Keratinocyte (primary cell): Measurements from ENCODE around the gene GRAMD2B. TPM values are rescaled to one million over a fixed set of nuclear protein-coding genes. Genes with fewer than 3 reads are reported as not detected.

ENCODE experiments used
- DNase-seq: peaks from one replicate; pipeline ENCODE4 v3.0.0-alpha.2; 2011; ENCODE audit warnings: low read depth, missing footprints, low spot score
- FAIRE-seq: peaks from 2 replicates; lab custom pipeline; 2011; peaks lifted over from hg19 to GRCh38; lab: Jason Lieb, UNC
- H2AFZ ChIP-seq: 2 replicates; pipeline ENCODE4 v1.6.0; 2012; ENCODE audit warnings: low read length, control low read depth, inconsistent platforms; ENCODE audit not compliant: control insufficient read depth
- H3K27ac ChIP-seq: 2 replicates; pipeline ENCODE4 v1.5.1; 2011; ENCODE audit warnings: low read length; ENCODE audit not compliant: control insufficient read depth, insufficient read depth
- H3K27me3 ChIP-seq: 3 replicates; pipeline ENCODE4 v1.6.0; 2011; ENCODE audit warnings: low read length; ENCODE audit not compliant: control insufficient read depth, insufficient read depth; ENCODE audit errors: extremely low read depth
- H3K36me3 ChIP-seq, 2 experiments: 2 replicates in 1 of 2; 3 replicates in 1 of 2; pipeline ENCODE4 v1.5.1; 2011; ENCODE audit warnings: low read length in 2 of 2, mild to moderate bottlenecking in 1 of 2; ENCODE audit not compliant: control insufficient read depth in 2 of 2, insufficient read depth in 2 of 2; ENCODE audit errors: extremely low read depth in 1 of 2
- H3K4me1 ChIP-seq: 3 replicates; pipeline ENCODE4 v1.5.1; 2011; ENCODE audit warnings: low read length; ENCODE audit not compliant: control insufficient read depth, insufficient read depth; ENCODE audit errors: extremely low read depth
- H3K4me2 ChIP-seq: 3 replicates; pipeline ENCODE4 v1.6.0; 2011; ENCODE audit warnings: low read depth, low read length; ENCODE audit not compliant: control insufficient read depth, insufficient read depth; ENCODE audit errors: extremely low read depth
- H3K4me3 ChIP-seq, 3 experiments: fragments of 200-600 bp in 1 of 3; sonication (generic) in 1 of 3; 2 replicates in 2 of 3; 3 replicates in 1 of 3; pipeline ENCODE4 v1.5.1; 2011 to 2016; ENCODE audit warnings: low read length in 3 of 3, mild to moderate bottlenecking in 3 of 3, control low read depth in 2 of 3, inconsistent platforms in 1 of 3, low read depth in 1 of 3, mixed read lengths in 1 of 3, mixed run types in 1 of 3, moderate library complexity in 1 of 3; ENCODE audit not compliant: control insufficient read depth in 2 of 3, insufficient read depth in 2 of 3; ENCODE audit errors: extremely low read depth in 1 of 3
- H3K79me2 ChIP-seq: 2 replicates; pipeline ENCODE4 v1.6.0; 2012; ENCODE audit warnings: low read length; ENCODE audit not compliant: control insufficient read depth, insufficient read depth
- H3K9ac ChIP-seq: 3 replicates; pipeline ENCODE4 v1.6.0; 2011; ENCODE audit warnings: low read length; ENCODE audit not compliant: control insufficient read depth, insufficient read depth; ENCODE audit errors: extremely low read depth
- H3K9me1 ChIP-seq: 3 replicates; pipeline ENCODE4 v1.6.0; 2011; ENCODE audit warnings: low read length; ENCODE audit not compliant: control insufficient read depth, insufficient read depth; ENCODE audit errors: extremely low read depth
- H3K9me3 ChIP-seq: 2 replicates; pipeline ENCODE4 v1.5.1; 2012; ENCODE audit warnings: low read depth, low read length; ENCODE audit not compliant: control insufficient read depth
- H4K20me1 ChIP-seq: 3 replicates; pipeline ENCODE4 v1.6.0; 2011; ENCODE audit warnings: low read length; ENCODE audit not compliant: control insufficient read depth, insufficient read depth; ENCODE audit errors: extremely low read depth
- CTCF ChIP-seq, 3 experiments: IDR thresholded peaks in 1 of 3; conservative IDR thresholded peaks in 1 of 3; optimal IDR thresholded peaks in 1 of 3; 2 replicates in 2 of 3; 3 replicates in 1 of 3; pipeline versions ENCODE3 to v1.5.1; 2011; ENCODE audit warnings: low read length in 3 of 3, mild to moderate bottlenecking in 3 of 3, moderate library complexity in 2 of 3, control low read depth in 1 of 3, inconsistent platforms in 1 of 3; ENCODE audit not compliant: insufficient read depth in 2 of 3; ENCODE audit errors: extremely low read depth in 1 of 3
- EZH2 ChIP-seq: IDR thresholded peaks from one replicate; pipeline ENCODE4 v1.6.1; 2012; ENCODE audit warnings: inconsistent platforms, mild to moderate bottlenecking, low read length, moderate library complexity
- dilution Hi-C: fragments of 300-500 bp; cut with MboI; formaldehyde crosslinking; loops from one replicate; pipeline ENCODE4 v1.7.0; 2020; ENCODE audit warnings: low sequenced_read_pairs; ENCODE audit not compliant: extremely low pct_ligation_motif_present
- polyA plus RNA-seq, 5 experiments: library from polyadenylated mRNA; depleted of rRNA in 3 of 5; stranded (reverse) in 3 of 5; stranded (forward) in 1 of 5; unstranded in 1 of 5; fragments of >200 nt; gene quantifications; 1 replicate in 1 of 5; 2 replicates in 3 of 5; 3 replicates in 1 of 5; pipeline versions ENCODE4 v1.2.1 to v1.2.3, GENCODE V29; 2011 to 2012; ENCODE audit warnings: missing spikeins in 2 of 5, low read depth in 1 of 5, low replicate concordance in 1 of 5

Gene GRAMD2B
- polyA plus RNA-seq, 1 donor (not counting 4 experiments of a cell fraction or from before 2014, with no cell fraction given), result 45.9 TPM

- no peaks in the 10 kb centered on the region for H3K9me3 ChIP-seq
- peaks cover 6 to 13% of the 10 kb centered on the region in 2 experiments for H3K36me3 ChIP-seq
- H3K27me3 ChIP-seq, result no peaks in the 10 kb centered on the region
- H3K4me1 ChIP-seq, result peaks cover 5% of the 10 kb centered on the region
- no peak for DNase-seq
- no peak overlapping the region for H2AFZ ChIP-seq
- dilution Hi-C loops, result no loop called here
- no peaks in the 10 kb centered on the region for H4K20me1 ChIP-seq
- TF ChIP-seq CTCF (optimal IDR thresholded peaks at IDR 0.05 in 1 of 3, IDR thresholded peaks at IDR 0.05 in 1 of 3, conservative IDR thresholded peaks at IDR 0.05 in 1 of 3; ENCODE audit: extremely low read depth in 1 of 3, insufficient read depth in 2 of 3, low read length in 3 of 3) (no peak), EZH2 (no peak)
- H3K27ac ChIP-seq, result no peak overlapping the region
- H3K4me3 ChIP-seq, result no peak overlapping the region
- no peak overlapping the region for H3K9ac ChIP-seq
- FAIRE-seq, result no peak
- H3K79me2 ChIP-seq, result peaks cover 32% of the 10 kb centered on the region
- H3K9me1 ChIP-seq, result no peaks in the 10 kb centered on the region
- H3K4me2 ChIP-seq, result no peak overlapping the region
These were observed 37.2 kb downstream of the GRAMD2B start for GRCh38 chr5:126460459-126460858.

GRCh38 chr5:126460977-126461376 is 37.8 kb downstream of the GRAMD2B start:
- H3K27ac ChIP-seq, result peak overlapping the region; percentile 18

More at GRCh38 chr5:126460977-126461376, 37.8 kb downstream of the GRAMD2B start:
- Histone ChIP-seq H2AFZ (no peak overlapping the region), H3K9me3 (no peaks in the 10 kb centered on the region), H3K9ac (no peak overlapping the region), H4K20me1 (no peaks in the 10 kb centered on the region), H3K4me1 (peaks cover 4% of the 10 kb centered on the region), H3K36me3 (peaks cover 9 to 15% of the 10 kb centered on the region in 2 experiments), H3K4me3 (no peak overlapping the region), H3K9me1 (no peaks in the 10 kb centered on the region), H3K27me3 (no peaks in the 10 kb centered on the region), H3K79me2 (peaks cover 31% of the 10 kb centered on the region), H3K4me2 (no peak overlapping the region)
- TF ChIP-seq EZH2, result no peak
- TF ChIP-seq CTCF (optimal IDR thresholded peaks at IDR 0.05 in 1 of 3, IDR thresholded peaks at IDR 0.05 in 1 of 3, conservative IDR thresholded peaks at IDR 0.05 in 1 of 3; ENCODE audit: extremely low read depth in 1 of 3, insufficient read depth in 2 of 3, low read length in 3 of 3), result no peak
- DNase-seq (no peak), FAIRE-seq (no peak)
- dilution Hi-C loops, result no loop called here
